Esophagus muscularis mucosa (tissue), 4 donors: ENCODE measurements around the gene UNC5B. TPM values are rescaled to one million over a fixed set of nuclear protein-coding genes. Genes with fewer than 3 reads are reported as not detected.
A peak's percentile ranks its signal among the peaks of the same experiment; 100 is the strongest.

Source experiments
- DNase-seq: peaks from one replicate; pipeline ENCODE4 v3.0.0-alpha.2; 2017; ENCODE audit errors: extremely low spot score
- H3K27ac ChIP-seq, 4 donors: fragments of 200-600 bp; sonication (generic); replicated peaks in 1 of 4; 1 replicate in 3 of 4; 2 replicates in 1 of 4; pipeline ENCODE4 v1.5.1; 2016 to 2019; ENCODE audit warnings: mild to moderate bottlenecking in 1 of 4
- H3K27me3 ChIP-seq, 4 donors: fragments of 200-600 bp; sonication (generic); one replicate each; pipeline versions ENCODE4 v1.5.1 to v1.6.0; 2016 to 2019
- H3K36me3 ChIP-seq, 4 donors: fragments of 200-600 bp; sonication (generic); one replicate each; pipeline ENCODE4 v1.5.1; 2016 to 2019
- H3K4me1 ChIP-seq, 4 donors: fragments of 200-600 bp; sonication (generic); one replicate each; pipeline ENCODE4 v1.5.1; 2016 to 2019
- H3K4me3 ChIP-seq, 4 donors: fragments of 200-600 bp; sonication (generic); 1 replicate in 2 of 4; 2 replicates in 2 of 4; pipeline ENCODE4 v1.5.1; 2016 to 2019; ENCODE audit warnings: mild to moderate bottlenecking in 4 of 4, moderate library complexity in 1 of 4
- H3K9me3 ChIP-seq, 4 donors: fragments of 200-600 bp; sonication (generic); 1 replicate in 3 of 4; 2 replicates in 1 of 4; pipeline ENCODE4 v1.5.1; 2016 to 2019
- CTCF ChIP-seq, 3 experiments: fragments of 200-600 bp in 2 of 3; fragments of 450-650 bp in 1 of 3; sonication (generic) in 2 of 3; IDR thresholded peaks; one replicate each; pipeline ENCODE4 v1.5.1; 2017 to 2019; ENCODE audit warnings: antibody characterized with exemption in 3 of 3, mild to moderate bottlenecking in 2 of 3, moderate library complexity in 1 of 3
- EP300 ChIP-seq: sonication (generic); formaldehyde crosslinking; IDR thresholded peaks from one replicate; pipeline ENCODE4 v1.6.1; 2017; ENCODE audit warnings: antibody characterized with exemption
- POLR2A ChIP-seq: fragments of 450-650 bp; IDR thresholded peaks from one replicate; pipeline ENCODE4 v1.6.1; 2017; ENCODE audit warnings: antibody characterized with exemption, moderate library complexity, mild to moderate bottlenecking, low read depth
- POLR2AphosphoS5 ChIP-seq, 2 donors: sonication (generic); formaldehyde crosslinking; IDR thresholded peaks; one replicate each; pipeline ENCODE4 v1.6.1; 2017; ENCODE audit warnings: antibody characterized with exemption in 2 of 2
- WGBS: methylation state at CpG from one replicate; pipeline ENCODE4 v1.1.5; 2018; 5-methylcytosine and 5-hydroxymethylcytosine counted together
- intact Hi-C: fragments of 100-400 bp; cut with DNase I; formaldehyde crosslinking; loops from one replicate; pipeline ENCODE4 v1.15.1; 2023
- total RNA-seq, 4 donors: library from RNA; depleted of rRNA; stranded (reverse); fragments of >200 nt; gene quantifications; one replicate each; pipeline versions ENCODE4 v1.1.0 to v1.2.1, GENCODE V29; 2016

The UNC5B gene
- total RNA-seq, 4 donors from 2014 or later, result 2.1 to 3.7 (median 2.8) TPM

GRCh38 chr10:71263376-71263775, 51.0 kb downstream of the UNC5B start:
- no peak for DNase-seq
- Histone ChIP-seq H3K36me3 (no peaks in the 10 kb centered on the region), H3K27ac (no peak overlapping the region), H3K27me3 (no peaks in the 10 kb centered on the region), H3K4me1 (peaks cover 20 to 68% (median 31%) of the 10 kb centered on the region in 4 donors), H3K4me3 (no peak overlapping the region), H3K9me3 (no peaks in the 10 kb centered on the region)
- intact Hi-C loops, result no loop called here
- no peak for TF ChIP-seq POLR2A
- TF ChIP-seq EP300, result no peak
- 88% methylated on average over 6 of the region's 9 CpGs for WGBS

GRCh38 chr10:71264345-71265200, 52.2 kb downstream of the UNC5B start:
- no peak for DNase-seq
- WGBS, result 81% methylated on average over 16 of the region's 16 CpGs
- no peak for TF ChIP-seq POLR2AphosphoS5 (IDR thresholded peaks at IDR 0.05)
- TF ChIP-seq CTCF (IDR thresholded peaks at IDR 0.05), result no peak
- no peak for TF ChIP-seq POLR2A
- TF ChIP-seq EP300, result no peak
- intact Hi-C loops, result no loop called here
- H3K36me3 ChIP-seq, result no peaks in the 10 kb centered on the region
- H3K9me3 ChIP-seq, result no peaks in the 10 kb centered on the region
- H3K4me3 ChIP-seq, result no peak overlapping the region
- H3K27ac ChIP-seq, result no peak overlapping the region
- no peaks in the 10 kb centered on the region for H3K27me3 ChIP-seq
- H3K4me1 ChIP-seq, result peaks cover 28 to 78% (median 39%) of the 10 kb centered on the region in 4 donors

- Histone ChIP-seq H3K4me1 (peaks cover 30 to 75% (median 37%) of the 10 kb centered on the region in 4 donors), H3K4me3 (no peak overlapping the region), H3K27me3 (no peaks in the 10 kb centered on the region), H3K36me3 (no peaks in the 10 kb centered on the region), H3K9me3 (no peaks in the 10 kb centered on the region), H3K27ac (no peak overlapping the region)
- TF ChIP-seq POLR2A, result no peak
- TF ChIP-seq POLR2AphosphoS5 (IDR thresholded peaks at IDR 0.05), result no peak
- TF ChIP-seq EP300, result no peak
- no peak for TF ChIP-seq CTCF (IDR thresholded peaks at IDR 0.05)
- intact Hi-C loops, result no loop called here
- 94% methylated on average over 9 of the region's 9 CpGs for WGBS
- DNase-seq, result no peak
Observed at GRCh38 chr10:71265201-71265575, 52.8 kb downstream of the UNC5B start.

- intact Hi-C loops, result no loop called here
- TF ChIP-seq CTCF (IDR thresholded peaks at IDR 0.05) (no peak), POLR2A (no peak), POLR2AphosphoS5 (IDR thresholded peaks at IDR 0.05) (no peak), EP300 (no peak)
- no peak for DNase-seq
- Histone ChIP-seq H3K9me3 (no peaks in the 10 kb centered on the region), H3K4me3 (no peak overlapping the region), H3K4me1 (peaks cover 27 to 74% (median 35%) of the 10 kb centered on the region in 4 donors), H3K27me3 (no peaks in the 10 kb centered on the region), H3K27ac (no peak overlapping the region), H3K36me3 (no peaks in the 10 kb centered on the region)
- WGBS, result 82% methylated on average over 5 of the region's 9 CpGs
Observed at GRCh38 chr10:71265618-71266146, 53.3 kb downstream of the UNC5B start.

- TF ChIP-seq CTCF (IDR thresholded peaks at IDR 0.05) (no peak), POLR2AphosphoS5 (IDR thresholded peaks at IDR 0.05) (peak in 1 of 2 donors; percentile 35), POLR2A (no peak), EP300 (no peak)
- no peak overlapping the region for H3K4me3 ChIP-seq
- no peaks in the 10 kb centered on the region for H3K9me3 ChIP-seq
- intact Hi-C loops, result no loop called here
- 79% methylated on average over 8 of the region's 18 CpGs for WGBS
- no peak overlapping the region for H3K27ac ChIP-seq
- H3K4me1 ChIP-seq, result peaks cover 25 to 68% (median 32%) of the 10 kb centered on the region in 4 donors
- no peaks in the 10 kb centered on the region for H3K27me3 ChIP-seq
- DNase-seq, result peak; percentile 92
- no peaks in the 10 kb centered on the region for H3K36me3 ChIP-seq
Observed at GRCh38 chr10:71266147-71266917, 54.0 kb downstream of the UNC5B start.
